Neural cell (in vitro differentiated cells): ENCODE data around the gene RSL24D1.

Experiments
- EP300 ChIP-seq: fragments of 450-650 bp; conservative IDR thresholded peaks from 2 replicates; pipeline ENCODE4 v1.6.1; 2014; ENCODE audit warnings: antibody characterized with exemption, mild to moderate bottlenecking, moderate library complexity; ENCODE audit not compliant: poor library complexity, severe bottlenecking
- EZH2 ChIP-seq: fragments of 200-600, 300-800 bp; shearing (Covaris generic), sonication (generic); IDR thresholded peaks from 2 replicates; pipeline ENCODE4 v1.6.1; 2014; ENCODE audit warnings: antibody characterized with exemption, low read length, borderline replicate concordance, mild to moderate bottlenecking; ENCODE audit not compliant: insufficient read depth, poor library complexity, severe bottlenecking
- POLR2AphosphoS5 ChIP-seq: IDR thresholded peaks from 2 replicates; pipeline ENCODE4 v1.6.1; 2012
- SMC3 ChIP-seq: fragments of 450-650 bp; conservative IDR thresholded peaks from 2 replicates; pipeline ENCODE4 v1.6.1; 2014; ENCODE audit warnings: antibody characterized with exemption, mild to moderate bottlenecking, moderate library complexity; ENCODE audit not compliant: poor library complexity
- TF ChIP-seq, protein P1 (sequence below): IDR thresholded peaks from 2 replicates; pipeline ENCODE4 v1.6.1; 2012; ENCODE audit warnings: borderline replicate concordance
- TF ChIP-seq, protein P2 (sequence below): fragments of 450-650 bp; IDR thresholded peaks from 2 replicates; pipeline ENCODE4 v1.5.1; 2014; ENCODE audit warnings: antibody characterized with exemption, mild to moderate bottlenecking, moderate library complexity; ENCODE audit not compliant: poor library complexity, severe bottlenecking

GRCh38 chr15:55234104-55234799 is 37.5 kb upstream of the RSL24D1 start:
- TF ChIP-seq, protein P1, sequence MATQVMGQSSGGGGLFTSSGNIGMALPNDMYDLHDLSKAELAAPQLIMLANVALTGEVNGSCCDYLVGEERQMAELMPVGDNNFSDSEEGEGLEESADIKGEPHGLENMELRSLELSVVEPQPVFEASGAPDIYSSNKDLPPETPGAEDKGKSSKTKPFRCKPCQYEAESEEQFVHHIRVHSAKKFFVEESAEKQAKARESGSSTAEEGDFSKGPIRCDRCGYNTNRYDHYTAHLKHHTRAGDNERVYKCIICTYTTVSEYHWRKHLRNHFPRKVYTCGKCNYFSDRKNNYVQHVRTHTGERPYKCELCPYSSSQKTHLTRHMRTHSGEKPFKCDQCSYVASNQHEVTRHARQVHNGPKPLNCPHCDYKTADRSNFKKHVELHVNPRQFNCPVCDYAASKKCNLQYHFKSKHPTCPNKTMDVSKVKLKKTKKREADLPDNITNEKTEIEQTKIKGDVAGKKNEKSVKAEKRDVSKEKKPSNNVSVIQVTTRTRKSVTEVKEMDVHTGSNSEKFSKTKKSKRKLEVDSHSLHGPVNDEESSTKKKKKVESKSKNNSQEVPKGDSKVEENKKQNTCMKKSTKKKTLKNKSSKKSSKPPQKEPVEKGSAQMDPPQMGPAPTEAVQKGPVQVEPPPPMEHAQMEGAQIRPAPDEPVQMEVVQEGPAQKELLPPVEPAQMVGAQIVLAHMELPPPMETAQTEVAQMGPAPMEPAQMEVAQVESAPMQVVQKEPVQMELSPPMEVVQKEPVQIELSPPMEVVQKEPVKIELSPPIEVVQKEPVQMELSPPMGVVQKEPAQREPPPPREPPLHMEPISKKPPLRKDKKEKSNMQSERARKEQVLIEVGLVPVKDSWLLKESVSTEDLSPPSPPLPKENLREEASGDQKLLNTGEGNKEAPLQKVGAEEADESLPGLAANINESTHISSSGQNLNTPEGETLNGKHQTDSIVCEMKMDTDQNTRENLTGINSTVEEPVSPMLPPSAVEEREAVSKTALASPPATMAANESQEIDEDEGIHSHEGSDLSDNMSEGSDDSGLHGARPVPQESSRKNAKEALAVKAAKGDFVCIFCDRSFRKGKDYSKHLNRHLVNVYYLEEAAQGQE: no peak
- TF ChIP-seq, protein P2, sequence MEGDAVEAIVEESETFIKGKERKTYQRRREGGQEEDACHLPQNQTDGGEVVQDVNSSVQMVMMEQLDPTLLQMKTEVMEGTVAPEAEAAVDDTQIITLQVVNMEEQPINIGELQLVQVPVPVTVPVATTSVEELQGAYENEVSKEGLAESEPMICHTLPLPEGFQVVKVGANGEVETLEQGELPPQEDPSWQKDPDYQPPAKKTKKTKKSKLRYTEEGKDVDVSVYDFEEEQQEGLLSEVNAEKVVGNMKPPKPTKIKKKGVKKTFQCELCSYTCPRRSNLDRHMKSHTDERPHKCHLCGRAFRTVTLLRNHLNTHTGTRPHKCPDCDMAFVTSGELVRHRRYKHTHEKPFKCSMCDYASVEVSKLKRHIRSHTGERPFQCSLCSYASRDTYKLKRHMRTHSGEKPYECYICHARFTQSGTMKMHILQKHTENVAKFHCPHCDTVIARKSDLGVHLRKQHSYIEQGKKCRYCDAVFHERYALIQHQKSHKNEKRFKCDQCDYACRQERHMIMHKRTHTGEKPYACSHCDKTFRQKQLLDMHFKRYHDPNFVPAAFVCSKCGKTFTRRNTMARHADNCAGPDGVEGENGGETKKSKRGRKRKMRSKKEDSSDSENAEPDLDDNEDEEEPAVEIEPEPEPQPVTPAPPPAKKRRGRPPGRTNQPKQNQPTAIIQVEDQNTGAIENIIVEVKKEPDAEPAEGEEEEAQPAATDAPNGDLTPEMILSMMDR: no peak
- TF ChIP-seq POLR2AphosphoS5 (no peak), EP300 (no peak), EZH2 (no peak), SMC3 (no peak)
